HL-60 (cell line): ENCODE measurements around the gene ASB10.
A peak's percentile ranks its signal among the peaks of the same experiment; 100 is the strongest.

Source experiments
- DNase-seq, 2 experiments: peaks; one replicate each; pipeline ENCODE4 v3.0.0-alpha.2; 2010 to 2020; ENCODE audit warnings: low read depth in 1 of 2, low spot score in 1 of 2
- H3K27ac ChIP-seq: fragments of 250-450 bp; sonication (Bioruptor Pico); replicated peaks from 2 replicates; pipeline ENCODE4 v1.5.1; 2020; ENCODE audit warnings: mild to moderate bottlenecking, moderate library complexity
- H3K27me3 ChIP-seq: fragments of 250-450 bp; sonication (Bioruptor Pico); 2 replicates; pipeline ENCODE4 v1.5.1; 2021; ENCODE audit warnings: mild to moderate bottlenecking, moderate library complexity; ENCODE audit not compliant: insufficient read depth, poor library complexity, severe bottlenecking
- H3K4me3 ChIP-seq: replicated peaks from 2 replicates; pipeline ENCODE4 v1.5.1; 2011; ENCODE audit warnings: mild to moderate bottlenecking, control low read depth, low read length; ENCODE audit not compliant: insufficient read depth
- GABPA ChIP-seq: IDR thresholded peaks from 2 replicates; pipeline ENCODE4 v1.6.1; 2012; ENCODE audit warnings: low read depth
- POLR2AphosphoS5 ChIP-seq: IDR thresholded peaks from 2 replicates; pipeline ENCODE4 v1.6.1; 2012; ENCODE audit warnings: low read depth
- SPI1 ChIP-seq: IDR thresholded peaks from 2 replicates; pipeline ENCODE4 v1.6.1; 2012; ENCODE audit warnings: low read depth, mild to moderate bottlenecking, borderline replicate concordance
- TF ChIP-seq, protein P1 (sequence below): IDR thresholded peaks from one replicate; pipeline ENCODE4 v1.5.1; 2011; ENCODE audit warnings: low read length, control low read depth, inconsistent platforms; ENCODE audit not compliant: insufficient read depth
- TF ChIP-seq, protein P2 (sequence below): IDR thresholded peaks from 2 replicates; pipeline ENCODE4 v1.6.1; 2012; ENCODE audit warnings: low read depth; ENCODE audit not compliant: insufficient replicate concordance

Gene ASB10

DNA sequence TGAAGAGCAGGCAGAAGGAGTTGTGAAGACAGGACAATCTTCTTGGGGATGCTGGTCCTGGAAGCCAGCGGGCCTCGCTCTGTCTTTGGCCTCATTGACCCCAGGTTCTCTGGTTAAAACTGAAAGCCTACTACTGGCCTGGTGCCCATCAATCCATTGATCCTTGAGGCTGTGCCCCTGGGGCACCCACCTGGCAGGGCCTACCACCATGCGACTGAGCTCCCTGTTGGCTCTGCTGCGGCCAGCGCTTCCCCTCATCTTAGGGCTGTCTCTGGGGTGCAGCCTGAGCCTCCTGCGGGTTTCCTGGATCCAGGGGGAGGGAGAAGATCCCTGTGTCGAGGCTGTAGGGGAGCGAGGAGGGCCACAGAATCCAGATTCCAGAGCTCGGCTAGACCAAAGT is 46.8 kb upstream of the ASB10 start:
- Histone ChIP-seq H3K27me3 (no peaks in the 10 kb centered on the region), H3K4me3 (peak overlapping the region; percentile 93), H3K27ac (peak overlapping the region; percentile 79; the same call in 1 of the 2 replicates)
- DNase-seq = no peak
- TF ChIP-seq, protein P1, sequence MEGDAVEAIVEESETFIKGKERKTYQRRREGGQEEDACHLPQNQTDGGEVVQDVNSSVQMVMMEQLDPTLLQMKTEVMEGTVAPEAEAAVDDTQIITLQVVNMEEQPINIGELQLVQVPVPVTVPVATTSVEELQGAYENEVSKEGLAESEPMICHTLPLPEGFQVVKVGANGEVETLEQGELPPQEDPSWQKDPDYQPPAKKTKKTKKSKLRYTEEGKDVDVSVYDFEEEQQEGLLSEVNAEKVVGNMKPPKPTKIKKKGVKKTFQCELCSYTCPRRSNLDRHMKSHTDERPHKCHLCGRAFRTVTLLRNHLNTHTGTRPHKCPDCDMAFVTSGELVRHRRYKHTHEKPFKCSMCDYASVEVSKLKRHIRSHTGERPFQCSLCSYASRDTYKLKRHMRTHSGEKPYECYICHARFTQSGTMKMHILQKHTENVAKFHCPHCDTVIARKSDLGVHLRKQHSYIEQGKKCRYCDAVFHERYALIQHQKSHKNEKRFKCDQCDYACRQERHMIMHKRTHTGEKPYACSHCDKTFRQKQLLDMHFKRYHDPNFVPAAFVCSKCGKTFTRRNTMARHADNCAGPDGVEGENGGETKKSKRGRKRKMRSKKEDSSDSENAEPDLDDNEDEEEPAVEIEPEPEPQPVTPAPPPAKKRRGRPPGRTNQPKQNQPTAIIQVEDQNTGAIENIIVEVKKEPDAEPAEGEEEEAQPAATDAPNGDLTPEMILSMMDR = no peak
- TF ChIP-seq SPI1 = no peak
- no peak for TF ChIP-seq GABPA
- TF ChIP-seq, protein P2, sequence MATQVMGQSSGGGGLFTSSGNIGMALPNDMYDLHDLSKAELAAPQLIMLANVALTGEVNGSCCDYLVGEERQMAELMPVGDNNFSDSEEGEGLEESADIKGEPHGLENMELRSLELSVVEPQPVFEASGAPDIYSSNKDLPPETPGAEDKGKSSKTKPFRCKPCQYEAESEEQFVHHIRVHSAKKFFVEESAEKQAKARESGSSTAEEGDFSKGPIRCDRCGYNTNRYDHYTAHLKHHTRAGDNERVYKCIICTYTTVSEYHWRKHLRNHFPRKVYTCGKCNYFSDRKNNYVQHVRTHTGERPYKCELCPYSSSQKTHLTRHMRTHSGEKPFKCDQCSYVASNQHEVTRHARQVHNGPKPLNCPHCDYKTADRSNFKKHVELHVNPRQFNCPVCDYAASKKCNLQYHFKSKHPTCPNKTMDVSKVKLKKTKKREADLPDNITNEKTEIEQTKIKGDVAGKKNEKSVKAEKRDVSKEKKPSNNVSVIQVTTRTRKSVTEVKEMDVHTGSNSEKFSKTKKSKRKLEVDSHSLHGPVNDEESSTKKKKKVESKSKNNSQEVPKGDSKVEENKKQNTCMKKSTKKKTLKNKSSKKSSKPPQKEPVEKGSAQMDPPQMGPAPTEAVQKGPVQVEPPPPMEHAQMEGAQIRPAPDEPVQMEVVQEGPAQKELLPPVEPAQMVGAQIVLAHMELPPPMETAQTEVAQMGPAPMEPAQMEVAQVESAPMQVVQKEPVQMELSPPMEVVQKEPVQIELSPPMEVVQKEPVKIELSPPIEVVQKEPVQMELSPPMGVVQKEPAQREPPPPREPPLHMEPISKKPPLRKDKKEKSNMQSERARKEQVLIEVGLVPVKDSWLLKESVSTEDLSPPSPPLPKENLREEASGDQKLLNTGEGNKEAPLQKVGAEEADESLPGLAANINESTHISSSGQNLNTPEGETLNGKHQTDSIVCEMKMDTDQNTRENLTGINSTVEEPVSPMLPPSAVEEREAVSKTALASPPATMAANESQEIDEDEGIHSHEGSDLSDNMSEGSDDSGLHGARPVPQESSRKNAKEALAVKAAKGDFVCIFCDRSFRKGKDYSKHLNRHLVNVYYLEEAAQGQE = no peak
- TF ChIP-seq POLR2AphosphoS5 = no peak

DNA sequence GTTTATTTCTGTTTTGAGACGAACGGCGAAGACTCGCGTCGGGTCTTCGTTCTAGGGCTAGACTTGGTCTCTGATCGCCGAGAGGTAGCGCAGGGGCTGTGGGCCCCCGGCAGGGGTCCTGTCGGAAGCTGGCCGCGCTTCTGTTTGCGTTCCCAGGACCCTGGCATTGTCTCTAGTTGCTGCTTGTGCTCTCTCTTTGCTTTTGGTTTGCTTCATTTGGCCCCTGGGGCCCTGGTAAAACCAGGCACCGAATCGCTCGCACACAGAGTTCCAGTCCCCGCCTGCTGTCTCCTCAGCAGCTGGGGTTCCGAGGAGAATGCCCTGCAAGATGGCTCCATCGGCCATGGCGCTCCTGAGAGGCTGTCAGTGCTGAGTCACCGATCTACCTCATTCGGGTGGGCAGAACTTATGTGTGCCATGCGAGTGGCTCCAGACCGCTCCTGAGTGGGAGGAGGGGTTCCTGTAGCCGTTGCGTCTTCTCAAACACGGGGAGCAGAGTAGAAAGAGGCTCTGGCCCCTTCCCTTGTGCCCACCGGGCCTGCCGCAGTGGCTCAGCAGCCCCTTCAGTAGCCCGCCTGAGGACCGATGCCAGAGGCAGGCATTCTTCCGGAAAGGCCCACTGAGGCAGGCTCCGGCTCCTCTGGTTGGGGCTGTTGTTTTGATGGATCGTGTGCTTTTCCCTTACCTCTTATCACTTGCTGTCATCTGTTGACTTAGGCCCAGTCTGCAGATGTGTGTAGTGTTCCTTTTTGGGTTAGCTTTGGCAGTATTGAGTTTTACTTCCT is 46.1 kb upstream of the ASB10 start:
- H3K27me3 ChIP-seq = no peaks in the 10 kb centered on the region
- peak; percentile 57 to 71 for DNase-seq
- H3K4me3 ChIP-seq = peak overlapping the region; percentile 93
- H3K27ac ChIP-seq = peak overlapping the region; percentile 79
- TF ChIP-seq, protein P2 = no peak
- TF ChIP-seq POLR2AphosphoS5 = no peak; the same call in 1 of the 2 replicates
- TF ChIP-seq, protein P1 = no peak
- no peak for TF ChIP-seq GABPA
- TF ChIP-seq SPI1 = no peak

DNA sequence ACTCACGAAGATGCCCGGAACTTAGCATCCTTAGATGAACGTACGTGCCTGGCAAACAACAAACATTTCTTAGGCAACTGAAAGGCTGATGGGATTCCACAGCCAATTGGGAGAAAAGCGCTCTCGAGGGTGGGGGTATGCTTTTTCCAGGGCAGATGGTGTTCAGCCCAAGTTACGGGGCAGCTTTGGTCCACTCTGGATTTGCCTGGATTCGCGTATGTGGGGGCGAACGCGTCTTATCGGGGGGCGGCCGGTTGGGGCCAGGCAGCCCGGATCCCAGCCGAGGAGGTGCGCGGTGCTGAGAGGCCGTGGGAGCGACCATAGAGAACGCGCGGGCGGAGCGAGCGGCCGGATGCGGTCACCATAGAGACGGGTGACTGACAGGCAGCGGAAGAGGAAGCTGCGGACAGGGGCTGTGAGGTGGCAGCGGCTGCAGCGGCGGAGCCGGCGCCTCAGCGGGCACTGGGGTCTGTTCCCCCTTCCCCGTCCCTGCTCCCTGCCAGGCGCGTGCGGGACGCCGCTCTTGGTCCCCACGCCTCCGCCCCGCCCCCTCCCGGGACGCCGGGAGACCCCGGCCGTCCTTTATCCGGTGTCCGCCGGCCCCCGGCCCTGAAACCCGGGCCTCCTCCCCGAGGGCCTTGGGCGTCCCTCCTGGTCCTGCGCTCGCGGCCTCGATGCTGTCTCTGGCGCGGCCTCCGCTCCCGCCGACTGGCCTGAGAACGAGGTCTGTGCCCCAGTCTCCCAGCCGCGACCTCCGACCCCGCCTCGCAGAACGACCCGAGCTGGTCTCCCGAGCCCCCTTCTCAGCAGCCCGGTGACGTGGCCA is 45.3 kb upstream of the ASB10 start, which contains the start of gene CHPF2:
Gene CHPF2, plus strand, starts transcription at position 393 of the 826 bp plus-strand sequence. CDS start 1,529 bp downstream, outside the sequence.
- Histone ChIP-seq H3K4me3 (peak within 1 kb of the TSS; percentile 93), H3K27me3 (no peaks in the 10 kb centered on the region), H3K27ac (peak within 1 kb of the TSS; percentile 79)
- peak; percentile 66; the same call in 1 of the 2 replicates for TF ChIP-seq SPI1
- peak; percentile 81 for TF ChIP-seq GABPA
- TF ChIP-seq, protein P1 = no peak
- TF ChIP-seq POLR2AphosphoS5 = peak; percentile 68; the same call in 1 of the 2 replicates
- TF ChIP-seq, protein P2 = no peak
- DNase-seq = peak; percentile 86 to 94
